GM18520 (cell line): ENCODE measurements around the gene DIAPH2.
A peak's percentile ranks its signal among the peaks of the same experiment; 100 is the strongest.
"Not testable (repeated sequence)": the region's sequence is repeated elsewhere in the genome, so short reads cannot be mapped to it uniquely, and the experiment has no call there.

Experiments used
- ATAC-seq: cut with Tn5 transposase; IDR thresholded peaks from one replicate; pipeline ENCODE4 v1.9.1; 2021; ENCODE audit not compliant: unreplicated experiment

The DIAPH2 gene

GRCh38 chrX:97367125-97367524, 682.5 kb downstream of the DIAPH2 start:
- ATAC-seq: no peak

- no peak for ATAC-seq
These were observed 685.3 kb downstream of the DIAPH2 start for GRCh38 chrX:97369947-97370346.

- ATAC-seq: no peak
These were observed 687.5 kb downstream of the DIAPH2 start for GRCh38 chrX:97372001-97372766.

- ATAC-seq: no peak
These were observed 689.6 kb downstream of the DIAPH2 start for GRCh38 chrX:97374266-97374665.

GRCh38 chrX:97380200-97380599, 695.6 kb downstream of the DIAPH2 start:
- no peak for ATAC-seq

GRCh38 chrX:97384685-97385084, 700.0 kb downstream of the DIAPH2 start:
- ATAC-seq: no peak

GRCh38 chrX:97387004-97387403, 702.4 kb downstream of the DIAPH2 start:
- no peak for ATAC-seq

- ATAC-seq: no peak
These were observed 705.1 kb downstream of the DIAPH2 start for GRCh38 chrX:97389761-97390192.

GRCh38 chrX:97397371-97397770, 712.7 kb downstream of the DIAPH2 start:
- no peak for ATAC-seq

- ATAC-seq: peak; percentile 33
These were observed 713.4 kb downstream of the DIAPH2 start for GRCh38 chrX:97398030-97398551.

GRCh38 chrX:97399400-97399799, 714.8 kb downstream of the DIAPH2 start:
- ATAC-seq: peak; percentile 26

- no peak for ATAC-seq
These were observed 715.9 kb downstream of the DIAPH2 start for GRCh38 chrX:97400492-97400891.

GRCh38 chrX:97401154-97401553, 716.5 kb downstream of the DIAPH2 start:
- ATAC-seq: peak; percentile 33

- ATAC-seq: peak; percentile 9
These were observed 717.0 kb downstream of the DIAPH2 start for GRCh38 chrX:97401586-97402136.

- ATAC-seq: no peak
These were observed 717.7 kb downstream of the DIAPH2 start for GRCh38 chrX:97402333-97402732.

GRCh38 chrX:97402903-97403302, 718.3 kb downstream of the DIAPH2 start:
- no peak for ATAC-seq

GRCh38 chrX:97405031-97405660, 720.5 kb downstream of the DIAPH2 start:
- no peak for ATAC-seq

GRCh38 chrX:97409632-97410415, 725.2 kb downstream of the DIAPH2 start:
- not testable (repeated sequence) for ATAC-seq

GRCh38 chrX:97416461-97416860, 731.8 kb downstream of the DIAPH2 start:
- ATAC-seq: no peak

- ATAC-seq: no peak
These were observed 744.5 kb downstream of the DIAPH2 start for GRCh38 chrX:97429101-97429500.

GRCh38 chrX:97431281-97431680, 746.6 kb downstream of the DIAPH2 start:
- no peak for ATAC-seq
